Measurements from ENCODE around the gene LRSAM1.

Gene LRSAM1

DNA sequence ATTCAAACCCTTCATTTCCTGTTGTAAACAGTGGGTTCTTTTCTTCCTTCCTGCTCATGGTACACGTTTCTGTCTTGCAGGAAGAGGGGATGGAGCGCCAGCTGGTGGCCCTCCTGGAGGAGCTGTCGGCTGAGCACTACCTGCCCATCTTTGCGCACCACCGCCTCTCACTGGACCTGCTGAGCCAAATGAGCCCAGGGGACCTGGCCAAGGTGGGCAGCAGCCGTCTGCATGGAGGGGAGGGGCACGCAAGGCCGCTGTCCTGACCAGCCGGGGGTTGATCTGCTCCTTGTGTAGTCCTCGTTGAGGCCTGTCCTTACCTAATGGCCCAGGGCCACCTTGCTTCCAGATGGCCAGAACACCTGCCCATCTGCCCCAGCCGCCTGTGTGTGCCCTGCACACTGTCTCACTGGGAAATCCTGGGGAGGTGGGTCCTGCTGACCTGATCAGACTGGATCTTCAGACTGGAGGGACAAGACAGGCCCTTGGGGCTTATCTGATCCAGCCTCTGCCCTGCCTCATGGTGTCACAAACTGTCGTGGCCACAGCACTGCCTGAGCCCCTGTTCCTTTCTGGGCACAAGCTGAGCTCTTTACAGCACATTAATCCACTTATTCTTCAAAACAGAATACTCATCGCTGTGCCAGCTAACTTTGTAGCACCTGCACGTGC lies 44.7 kb downstream of the LRSAM1 start:
- no peak for DNase-seq (ENCODE audit: low read depth in 2 of 3, low spot score in 1 of 3)

DNA sequence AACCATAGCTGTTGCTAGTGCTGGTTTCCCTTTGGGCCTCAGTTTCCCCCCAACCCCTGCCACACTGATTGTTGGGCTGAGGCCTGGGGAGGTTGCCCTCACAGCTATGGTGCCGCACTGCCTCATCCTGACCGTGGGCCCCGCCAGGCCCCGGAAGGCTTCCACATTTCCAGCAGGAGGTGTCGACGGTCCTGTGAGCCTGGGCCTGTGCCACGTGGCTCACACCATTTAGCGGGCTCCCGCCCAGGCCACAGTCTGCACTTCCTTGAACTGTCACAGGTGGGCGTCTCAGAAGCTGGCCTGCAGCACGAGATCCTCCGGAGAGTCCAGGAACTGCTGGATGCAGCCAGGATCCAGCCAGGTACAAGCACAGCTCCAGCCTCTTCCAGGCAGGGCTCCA lies 45.7 kb downstream of the LRSAM1 start:
- DNase-seq (ENCODE audit: low read depth in 2 of 3, low spot score in 1 of 3), result no peak

DNA sequence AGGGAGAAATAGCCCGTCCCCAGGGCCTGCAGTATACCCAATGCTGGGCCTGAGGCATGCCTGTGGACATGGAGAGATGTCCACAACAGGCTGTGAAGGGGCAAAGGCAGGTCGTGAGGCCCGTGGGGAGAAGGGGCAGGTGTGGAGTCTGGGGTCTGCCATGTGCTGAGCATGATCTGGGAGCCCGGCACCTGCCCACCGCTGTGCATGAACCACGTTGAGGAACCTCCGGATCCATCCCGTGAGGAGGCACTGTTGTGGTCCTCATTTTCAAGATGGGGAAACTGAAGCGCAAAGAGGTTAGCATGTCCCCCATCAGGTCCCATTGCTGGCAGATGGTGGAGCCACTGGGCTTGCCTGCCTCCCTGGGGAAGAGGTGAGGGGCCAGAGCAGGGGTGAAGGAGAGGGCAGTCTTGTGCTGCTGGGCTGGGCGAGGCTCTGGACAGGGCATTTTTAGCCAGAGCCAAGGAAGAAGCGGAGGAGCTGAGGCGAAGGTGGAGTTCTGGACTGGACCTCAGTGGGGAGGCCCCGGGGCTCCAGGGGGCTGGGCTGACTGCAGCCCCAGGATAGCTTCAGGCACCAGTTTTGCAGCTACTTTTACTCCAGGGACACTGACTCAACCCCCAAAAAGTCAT lies 46.5 kb downstream of the LRSAM1 start:
- no peak for DNase-seq (ENCODE audit: low read depth in 2 of 3, low spot score in 1 of 3)

DNA sequence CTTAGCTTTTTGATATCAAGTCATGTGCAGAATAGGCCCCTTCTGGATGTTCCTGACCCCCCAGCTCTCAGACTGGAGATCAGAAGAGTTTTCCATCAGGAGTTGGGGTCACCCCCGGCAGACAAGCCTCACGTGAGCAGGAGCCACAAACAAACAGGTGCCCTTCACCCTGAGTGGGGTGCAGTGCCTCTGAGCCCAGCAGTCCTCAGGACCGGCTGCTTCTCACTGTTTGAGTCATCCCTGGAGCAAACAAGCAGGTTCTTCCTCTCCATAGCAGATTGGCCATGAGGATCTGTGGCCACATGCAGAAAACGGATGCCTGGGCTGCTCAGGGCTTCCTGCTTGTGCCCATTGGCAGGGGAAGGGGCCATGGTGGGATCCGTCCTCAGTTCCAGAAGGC lies 47.0 kb downstream of the LRSAM1 start:
- no peak for DNase-seq (ENCODE audit: low read depth in 2 of 3, low spot score in 1 of 3)

DNA sequence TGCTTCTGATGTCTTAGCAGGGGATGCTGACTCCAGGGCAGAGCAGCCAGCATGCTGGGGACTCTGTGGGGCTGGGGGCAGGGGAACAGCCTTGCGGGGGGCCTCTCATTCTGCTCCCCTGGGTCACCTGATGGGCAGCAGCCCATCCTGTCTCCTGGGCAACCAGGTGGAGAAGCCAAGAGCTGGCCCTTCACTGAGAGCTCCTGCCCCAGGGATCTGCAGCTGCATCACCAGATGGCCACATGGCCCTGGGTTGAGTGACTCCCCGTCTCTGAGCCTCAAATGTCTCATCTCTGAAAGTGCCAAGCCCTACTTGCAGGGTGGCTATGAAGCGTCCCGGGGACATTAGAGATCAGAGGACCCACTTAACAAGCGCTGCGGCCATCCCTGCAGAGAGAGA lies 49.1 kb downstream of the LRSAM1 start:
- DNase-seq (ENCODE audit: low read depth in 2 of 3, low spot score in 1 of 3), result no peak

DNA sequence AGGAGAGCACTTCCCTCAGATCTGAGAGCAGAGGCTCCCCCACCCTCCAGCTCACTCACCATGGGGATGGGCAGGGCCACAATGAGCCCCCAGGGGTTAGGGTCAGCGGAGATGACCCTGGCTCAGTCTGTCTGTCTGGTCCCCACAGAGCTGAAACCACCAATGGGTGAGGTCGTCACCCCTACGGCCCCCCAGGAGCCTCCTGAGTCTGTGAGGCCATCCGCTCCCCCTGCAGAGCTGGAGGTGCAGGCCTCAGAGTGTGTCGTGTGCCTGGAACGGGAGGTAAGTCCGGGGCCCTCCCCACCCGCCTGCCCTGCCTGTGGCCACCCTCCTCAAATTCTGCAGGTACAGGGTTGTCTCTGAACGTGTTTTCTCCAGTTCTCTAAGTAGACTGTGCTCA lies 49.6 kb downstream of the LRSAM1 start:
- no peak for DNase-seq (ENCODE audit: low read depth in 2 of 3, low spot score in 1 of 3)

DNA sequence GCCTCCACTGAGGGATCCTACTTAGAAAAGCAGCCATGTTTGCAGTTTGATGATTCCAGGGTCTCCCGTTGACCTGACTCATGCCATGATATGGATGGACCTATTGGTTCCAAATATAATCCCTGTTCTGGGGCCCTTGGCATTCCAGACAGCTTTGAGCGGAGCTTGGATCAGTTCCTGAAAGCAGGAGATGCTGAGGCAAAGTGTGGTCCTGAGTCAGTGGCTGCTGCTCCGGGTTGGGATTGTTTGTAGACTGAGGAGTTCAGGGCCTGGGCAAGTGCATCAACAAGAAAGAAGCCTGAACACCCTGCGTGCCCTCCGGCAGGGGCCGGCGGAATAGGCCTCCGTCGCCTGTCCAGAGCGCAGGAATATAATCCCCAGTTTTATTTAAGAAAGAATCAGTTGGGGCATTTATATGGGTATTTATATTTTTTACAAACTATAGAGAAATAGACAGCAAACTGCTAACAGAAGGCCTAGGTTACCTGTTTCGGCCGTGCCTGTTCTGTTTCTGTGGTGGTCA lies 50.6 kb downstream of the LRSAM1 start:
- DNase-seq (ENCODE audit: low read depth in 2 of 3, low spot score in 1 of 3), result no peak

DNA sequence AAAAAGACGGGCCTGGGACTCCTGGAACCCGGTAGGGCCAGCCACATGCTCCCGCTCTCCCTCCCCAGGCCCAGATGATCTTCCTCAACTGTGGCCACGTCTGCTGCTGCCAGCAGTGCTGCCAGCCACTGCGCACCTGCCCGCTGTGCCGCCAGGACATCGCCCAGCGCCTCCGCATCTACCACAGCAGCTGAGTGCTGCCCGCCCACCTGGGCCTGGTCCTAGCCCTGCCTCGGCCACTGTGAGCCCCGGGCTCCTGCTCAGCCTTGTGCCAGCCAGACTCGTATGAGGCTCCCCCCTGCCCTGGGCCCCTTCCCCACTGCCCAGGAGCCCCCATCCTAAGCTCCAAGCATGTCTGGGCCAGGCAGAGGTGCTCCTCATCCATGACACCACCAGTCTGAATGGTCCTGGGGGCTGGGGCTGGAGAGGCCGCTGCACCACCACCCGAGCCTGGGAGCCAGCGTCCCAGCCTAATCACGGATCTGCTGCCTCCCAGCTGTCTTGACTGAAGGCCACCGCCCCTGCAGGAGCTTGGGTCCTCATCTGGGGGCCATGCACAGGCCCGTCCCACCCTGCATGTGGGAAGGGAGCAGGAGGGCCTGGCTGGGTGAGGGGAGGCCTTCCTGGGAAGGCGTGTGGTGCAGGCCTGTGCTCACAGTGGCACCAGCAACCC lies 51.5 kb downstream of the LRSAM1 start:
- DNase-seq (ENCODE audit: low read depth in 2 of 3, low spot score in 1 of 3), result no peak

DNA sequence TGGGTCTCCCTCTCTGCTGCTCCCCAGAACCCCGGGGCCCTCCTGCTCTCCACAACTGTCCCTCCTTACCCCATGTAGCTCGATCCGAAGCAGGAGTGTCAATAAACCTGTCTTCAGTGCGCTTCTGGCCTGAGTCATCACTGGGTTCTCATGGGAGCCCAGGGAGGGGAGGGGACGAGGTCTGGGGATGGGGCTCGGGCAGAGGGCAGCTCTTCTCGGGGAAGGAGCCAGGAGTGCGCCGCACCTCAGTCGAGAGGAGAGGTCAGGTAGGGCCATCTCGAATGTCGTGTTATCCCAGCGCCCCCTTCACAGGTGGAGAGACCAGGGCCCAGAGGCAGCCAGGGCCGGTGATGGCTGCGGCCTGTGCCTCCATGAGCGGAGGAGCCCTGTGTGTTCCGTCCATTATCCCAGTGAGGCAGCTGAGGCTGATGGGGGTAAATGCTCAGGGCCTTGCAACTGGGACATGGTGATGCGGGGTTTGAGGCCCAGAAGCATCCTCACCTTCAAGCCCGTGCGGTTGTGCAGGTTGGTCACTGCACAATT lies 52.1 kb downstream of the LRSAM1 start:
- no peak for DNase-seq (ENCODE audit: low read depth in 2 of 3, low spot score in 1 of 3)

DNA sequence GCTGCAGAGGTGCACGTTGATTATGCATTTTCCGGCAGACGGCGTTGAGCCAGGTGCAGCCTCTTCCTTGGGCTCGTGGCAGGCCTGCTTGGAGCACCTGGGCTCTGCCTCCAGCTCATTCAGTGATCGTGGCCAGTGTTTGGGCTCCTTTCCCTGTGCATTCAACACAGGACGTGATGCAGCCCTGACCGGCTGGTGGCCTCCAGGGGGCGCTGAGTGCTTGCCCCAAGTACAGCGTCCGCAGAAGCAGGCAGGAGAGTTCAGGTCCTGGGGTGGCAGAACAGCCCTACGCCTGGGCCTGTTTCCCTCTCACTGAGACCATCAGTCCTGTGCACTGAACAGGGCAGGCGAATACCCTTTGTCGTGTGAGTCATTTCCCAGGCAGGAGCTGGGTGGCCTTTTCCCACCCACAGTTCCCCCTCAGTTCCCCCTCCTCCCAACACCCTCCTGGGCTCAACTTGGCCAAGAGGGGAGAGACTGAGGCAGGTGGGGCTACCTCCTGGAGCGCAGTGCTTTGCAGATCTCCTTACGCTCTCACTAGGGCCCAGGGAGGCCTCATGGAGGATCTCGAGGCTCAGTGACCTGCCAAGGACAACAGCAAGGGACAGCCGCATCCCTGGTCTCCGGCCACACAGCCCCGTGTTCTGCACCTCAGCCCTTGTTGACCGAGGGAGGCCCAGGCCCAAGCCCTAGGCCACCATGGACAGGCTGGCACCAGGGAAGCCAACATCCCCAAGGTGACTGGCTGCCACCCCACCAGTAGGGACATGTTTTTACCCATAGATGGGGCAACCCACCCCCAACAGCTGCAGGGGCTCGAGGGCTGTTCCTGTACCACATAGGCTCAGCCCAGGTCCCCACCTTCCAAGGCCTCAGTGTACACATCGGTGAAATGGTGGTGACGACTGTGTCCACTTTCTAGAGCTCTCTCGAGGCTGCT lies 52.9 kb downstream of the LRSAM1 start:
- peak; percentile 65 to 70 (median 69) for DNase-seq (ENCODE audit: low read depth in 2 of 3, low spot score in 1 of 3)

DNA sequence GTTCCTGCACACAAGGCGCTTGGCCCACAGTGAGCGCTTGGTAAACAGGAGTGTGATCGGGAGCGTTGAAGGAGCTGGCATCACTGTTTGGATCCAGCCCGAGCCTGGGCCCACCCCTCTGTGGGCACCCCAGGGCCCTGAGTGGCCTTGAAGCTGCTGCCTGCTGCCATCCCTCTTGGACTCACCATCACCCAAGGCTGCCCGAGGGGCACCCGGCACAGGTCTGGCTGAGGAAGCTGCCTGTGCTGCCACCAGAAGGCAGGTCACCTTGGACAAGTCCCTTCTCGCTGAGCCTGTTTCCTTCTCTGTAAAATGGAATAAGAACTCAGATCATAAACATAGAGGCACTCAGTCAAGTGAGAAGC lies 53.6 kb downstream of the LRSAM1 start:
- no peak for DNase-seq (ENCODE audit: low read depth in 2 of 3, low spot score in 1 of 3)

DNA sequence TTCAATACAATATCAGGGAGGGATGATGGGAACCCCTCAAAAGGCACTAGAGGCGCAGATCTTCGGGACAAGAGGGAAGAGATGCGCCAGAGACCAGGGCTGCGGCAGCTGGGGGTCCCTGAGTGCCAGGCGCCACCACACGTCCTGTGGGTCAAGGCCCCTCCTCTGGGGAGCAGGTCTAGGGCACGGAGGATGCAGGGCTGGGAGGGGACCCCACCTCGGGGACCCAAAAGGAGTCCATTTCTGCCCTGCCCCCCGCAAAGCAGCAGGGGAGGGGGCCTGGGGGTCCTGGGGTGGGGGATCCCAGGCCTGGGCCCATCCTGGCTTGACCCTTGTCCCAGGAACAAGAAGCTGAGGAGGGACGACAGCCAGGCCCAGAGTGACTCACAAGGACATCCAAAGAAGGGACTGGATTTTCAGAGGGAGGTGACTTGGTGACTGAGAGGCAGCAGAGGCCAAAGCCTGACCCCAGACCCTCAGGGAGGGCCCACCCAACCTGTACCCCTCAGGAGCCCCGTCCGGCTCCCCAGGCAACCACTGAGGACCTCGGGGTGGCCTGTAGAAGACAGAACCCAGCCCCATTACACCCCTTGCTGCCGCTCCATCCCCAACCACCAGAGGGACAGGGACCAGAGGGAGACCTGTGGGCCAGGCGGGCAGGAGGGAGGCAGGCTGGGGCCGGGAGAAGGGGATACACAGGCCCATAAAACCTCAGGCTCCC lies 54.2 kb downstream of the LRSAM1 start:
- peak; percentile 16 to 26 (median 17) for DNase-seq (ENCODE audit: low read depth in 2 of 3, low spot score in 1 of 3)

DNA sequence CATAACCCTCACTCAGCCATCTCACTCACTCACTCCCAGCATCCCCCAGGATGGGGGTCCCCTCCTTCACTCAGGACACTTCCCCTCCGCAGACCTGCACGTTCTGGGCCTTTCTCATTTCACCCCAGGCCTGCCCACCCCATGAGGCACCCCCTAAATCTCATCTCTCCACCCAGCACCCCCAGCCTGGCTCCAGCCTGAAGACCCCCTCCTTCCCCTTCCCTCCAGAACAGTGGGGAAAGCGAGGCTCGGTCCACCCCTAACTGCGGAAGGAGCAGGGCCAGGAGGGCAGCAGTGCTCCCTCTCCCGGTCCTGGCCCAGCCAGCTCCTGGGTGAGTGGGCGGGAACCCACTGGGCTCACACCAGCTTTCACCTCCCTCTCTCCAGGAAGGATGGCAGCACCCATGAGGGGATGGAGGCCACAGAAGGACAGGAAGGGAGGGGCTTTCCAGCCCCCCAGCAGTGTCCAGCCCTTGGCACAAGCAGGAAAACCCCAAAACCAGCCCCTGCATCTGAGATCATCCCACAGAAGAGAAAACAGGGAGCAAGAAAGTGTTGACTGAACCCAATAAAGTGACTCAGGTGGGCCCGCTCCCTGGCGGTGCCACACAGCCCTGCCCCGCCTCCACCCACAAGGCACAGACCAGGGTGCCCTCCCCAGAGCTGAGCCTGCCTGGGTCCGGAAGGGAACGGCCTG lies 55.0 kb downstream of the LRSAM1 start:
- no peak for DNase-seq (ENCODE audit: low read depth in 2 of 3, low spot score in 1 of 3)

DNA sequence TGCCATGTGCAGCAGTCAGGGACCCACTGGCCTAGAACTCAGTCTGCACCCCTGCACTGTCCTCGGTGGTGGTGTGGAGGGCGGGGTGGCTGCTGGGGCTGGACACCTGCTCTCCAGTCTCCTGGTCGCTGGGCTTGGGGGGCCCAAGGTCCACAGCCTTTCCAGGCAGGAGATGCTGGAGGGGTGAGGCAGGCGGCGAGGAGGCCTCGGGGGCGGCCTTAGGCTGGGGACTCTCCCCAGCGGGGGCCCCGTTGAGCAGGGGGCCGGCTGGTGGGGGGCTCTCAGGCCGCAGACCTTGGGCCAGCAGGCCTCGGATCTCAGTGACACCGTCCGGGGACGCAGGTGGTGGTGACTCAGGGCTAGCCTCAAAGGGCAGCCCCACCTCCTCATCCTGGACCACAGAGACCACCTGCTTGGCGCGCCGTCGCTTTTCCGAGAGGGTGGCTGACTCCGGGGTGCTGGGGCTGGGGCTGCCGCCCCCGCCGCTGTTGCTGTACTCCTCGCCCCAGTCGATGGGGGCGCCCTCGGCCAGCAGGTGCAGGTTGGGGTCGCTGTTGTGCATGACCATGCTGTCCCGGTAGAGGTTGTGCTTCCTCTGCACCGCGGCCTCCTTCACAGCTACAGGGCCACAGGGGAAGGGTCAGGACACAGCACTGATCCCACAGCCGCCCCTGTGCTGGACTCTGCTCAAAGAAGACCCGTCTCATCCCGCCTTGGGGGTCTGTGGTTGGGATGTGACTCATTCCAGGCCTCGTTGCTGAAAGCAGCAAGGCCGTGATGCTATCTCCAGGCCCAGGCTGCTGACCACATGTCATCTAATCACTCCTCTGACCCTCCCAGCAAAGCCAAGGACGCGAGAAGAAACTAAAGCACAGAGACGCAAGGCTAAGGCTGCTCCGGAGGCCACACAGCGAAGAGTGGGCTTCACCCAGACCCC lies 55.8 kb downstream of the LRSAM1 start:
- DNase-seq (ENCODE audit: low read depth in 2 of 3, low spot score in 1 of 3), result no peak

DNA sequence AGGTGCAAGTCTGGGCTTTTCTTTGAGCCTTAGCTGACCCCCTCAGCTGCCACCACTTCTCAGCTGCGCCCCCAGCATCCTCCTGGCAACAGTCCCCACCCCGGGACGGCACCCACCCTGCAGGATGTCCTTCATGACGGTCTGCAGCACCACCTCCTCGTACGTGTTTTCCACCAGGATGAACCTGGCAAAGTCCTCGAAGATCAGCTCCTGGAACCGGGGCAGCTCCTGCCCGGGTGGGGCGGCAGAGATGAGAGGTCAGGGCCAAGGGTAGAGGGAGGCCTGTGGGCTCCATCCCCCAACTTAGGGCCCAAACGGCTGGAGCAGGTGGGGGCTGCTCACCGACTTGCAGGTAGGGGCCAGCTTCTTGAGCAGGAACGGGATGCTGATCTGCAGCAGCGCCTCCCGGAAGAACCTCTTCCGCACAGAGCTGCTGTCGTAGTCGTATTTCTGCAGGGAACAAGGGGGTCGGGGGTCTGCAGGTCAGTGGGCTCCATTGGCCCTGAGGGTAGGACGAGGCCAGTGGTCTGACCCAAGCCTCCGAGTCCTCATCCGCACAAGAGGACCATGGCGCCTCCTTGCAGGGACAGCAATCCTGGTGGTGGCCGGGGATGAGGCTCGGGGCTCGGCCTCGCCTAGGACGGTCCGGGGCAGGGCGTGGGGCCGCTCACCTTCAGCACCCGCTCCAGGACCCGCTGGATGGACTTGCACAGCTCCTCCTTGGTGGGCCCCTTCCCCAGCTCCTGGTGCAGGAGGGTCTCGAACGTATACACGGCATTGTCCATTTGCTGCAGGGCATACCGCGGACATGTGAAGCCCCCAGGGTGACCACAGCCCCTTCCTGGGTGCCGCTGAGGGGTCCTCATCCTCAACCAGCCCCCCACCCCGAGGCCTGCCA lies 56.7 kb downstream of the LRSAM1 start:
- DNase-seq (ENCODE audit: low read depth in 2 of 3, low spot score in 1 of 3), result no peak

DNA sequence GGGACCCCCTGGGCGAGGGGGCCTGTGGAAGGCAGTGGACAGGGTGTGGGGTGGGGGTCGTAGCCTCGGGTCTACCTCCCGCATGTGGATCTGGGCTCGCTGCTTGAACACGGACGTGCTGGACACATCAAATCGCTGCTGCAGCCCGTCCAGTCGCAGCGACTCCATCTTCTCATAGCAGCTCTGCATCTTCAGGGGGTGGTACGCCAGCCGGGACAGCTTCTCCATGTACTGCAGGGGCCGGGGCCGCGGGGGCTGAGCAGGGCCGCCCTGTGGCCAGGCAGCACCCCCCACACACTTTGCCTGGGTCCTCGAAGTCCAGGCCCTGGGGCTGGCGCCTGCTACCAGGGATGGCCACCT lies 57.6 kb downstream of the LRSAM1 start:
- no peak for DNase-seq (ENCODE audit: low read depth in 2 of 3, low spot score in 1 of 3)

DNA sequence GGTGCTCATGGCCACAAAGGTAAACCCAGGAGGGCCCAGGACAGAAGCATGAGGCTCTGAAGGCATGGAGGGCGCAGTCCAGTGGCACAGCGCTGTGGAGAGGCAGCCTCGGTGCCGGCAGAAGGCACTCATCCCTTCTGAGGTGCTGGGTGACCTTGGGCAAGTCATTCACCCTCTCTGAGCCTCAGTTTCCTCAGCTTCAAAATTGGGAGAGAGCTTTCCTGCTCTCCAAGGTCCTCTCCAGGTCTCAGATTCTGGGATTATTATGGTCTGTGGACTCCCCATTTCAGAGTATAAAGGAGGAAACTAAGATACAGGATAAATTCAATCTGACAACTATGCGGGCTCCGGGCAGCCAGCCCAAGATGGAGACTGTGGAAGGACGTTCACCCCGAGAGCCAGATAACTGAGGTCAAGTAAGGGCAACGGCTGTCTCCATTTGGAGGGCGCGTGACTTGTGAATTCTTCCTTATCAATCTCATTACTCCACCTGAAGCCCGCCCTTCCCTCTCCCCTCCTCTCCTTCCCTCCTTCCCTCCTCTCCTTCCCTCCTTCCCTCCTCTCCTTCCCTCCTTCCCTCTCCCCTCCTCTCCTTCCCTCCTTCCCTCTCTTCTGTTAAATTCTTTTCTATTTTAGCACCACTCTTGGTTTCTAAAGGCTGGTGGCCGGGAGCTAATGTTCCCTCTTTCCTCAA lies 58.1 kb downstream of the LRSAM1 start:
- no peak for DNase-seq (ENCODE audit: low read depth in 2 of 3, low spot score in 1 of 3)
